Spleen (tissue), 11 donors: Measurements from ENCODE around the gene MYRF. TPM values are rescaled to one million over a fixed set of nuclear protein-coding genes. Genes with fewer than 3 reads are reported as not detected.

ENCODE experiments used
- DNase-seq: peaks from one replicate; pipeline ENCODE4 v3.0.0-alpha.2; 2020
- H3K27ac ChIP-seq, 8 donors: fragments of 200-600 bp; sonication (generic) in 7 of 8; 1 replicate in 4 of 8; 2 replicates in 4 of 8; pipeline versions ENCODE4 v1.5.0 to v1.8.0; 2016 to 2021; ENCODE audit warnings: inconsistent platforms in 4 of 8, mild to moderate bottlenecking in 4 of 8, moderate library complexity in 1 of 8
- H3K27me3 ChIP-seq, 7 donors: fragments of 200-600 bp; sonication (generic) in 6 of 7; replicated peaks in 1 of 7; 1 replicate in 4 of 7; 2 replicates in 3 of 7; pipeline versions ENCODE4 v1.5.0 to v1.8.0; 2016 to 2021; ENCODE audit warnings: inconsistent platforms in 3 of 7, mild to moderate bottlenecking in 1 of 7
- H3K36me3 ChIP-seq, 6 donors: fragments of 200-600 bp; sonication (generic) in 5 of 6; 1 replicate in 4 of 6; 2 replicates in 2 of 6; pipeline versions ENCODE4 v1.5.0 to v1.8.0; 2016 to 2021; ENCODE audit warnings: inconsistent platforms in 2 of 6
- H3K4me1 ChIP-seq, 6 donors: fragments of 200-600 bp; sonication (generic) in 5 of 6; 1 replicate in 3 of 6; 2 replicates in 3 of 6; pipeline versions ENCODE4 v1.5.0 to v1.8.0; 2016 to 2021; ENCODE audit warnings: inconsistent platforms in 3 of 6
- H3K4me3 ChIP-seq, 8 donors: fragments of 200-600 bp; sonication (generic) in 7 of 8; 1 replicate in 4 of 8; 2 replicates in 4 of 8; pipeline versions ENCODE4 v1.5.0 to v1.8.0; 2016 to 2021; ENCODE audit warnings: inconsistent platforms in 4 of 8, mild to moderate bottlenecking in 4 of 8, moderate library complexity in 2 of 8
- H3K9me3 ChIP-seq, 8 donors: fragments of 200-600 bp; sonication (generic) in 7 of 8; 1 replicate in 4 of 8; 2 replicates in 4 of 8; pipeline versions ENCODE4 v1.5.0 to v1.8.0; 2016 to 2021; ENCODE audit warnings: inconsistent platforms in 4 of 8
- CTCF ChIP-seq, 11 experiments: fragments of 200-600 bp in 7 of 11; fragments of 450-650 bp in 4 of 11; sonication (generic) in 4 of 11; IDR thresholded peaks in 8 of 11; conservative IDR thresholded peaks in 3 of 11; 1 replicate in 7 of 11; 2 replicates in 4 of 11; pipeline versions ENCODE4 v1.4.0 to v1.8.0; 2016 to 2021; ENCODE audit warnings: antibody characterized with exemption in 11 of 11, inconsistent platforms in 4 of 11, mild to moderate bottlenecking in 1 of 11
- POLR2A ChIP-seq, 3 donors: fragments of 450-650 bp; IDR thresholded peaks; one replicate each; pipeline ENCODE4 v1.5.1; 2017; ENCODE audit warnings: antibody characterized with exemption in 3 of 3, mild to moderate bottlenecking in 1 of 3
- POLR2AphosphoS5 ChIP-seq, 3 donors: sonication (generic); formaldehyde crosslinking; IDR thresholded peaks; one replicate each; pipeline ENCODE4 v1.5.1; 2017; ENCODE audit warnings: antibody characterized with exemption in 3 of 3
- WGBS, 5 donors: extraction: QIAGEN DNeasy Blood & Tissue Kit in 3 of 5; methylation state at CpG; one replicate each; pipeline versions ENCODE4 v1.1.5 to v1.1.7; 2013 to 2018; 5-methylcytosine and 5-hydroxymethylcytosine counted together
- intact Hi-C: fragments of 100-400 bp; cut with DNase I; formaldehyde crosslinking; loops from one replicate; pipeline ENCODE4 v1.15.0; 2023; ENCODE audit warnings: low total_unique reads
- polyA plus RNA-seq, 3 donors: library from polyadenylated mRNA; stranded (reverse); fragments of 200-250 nt; gene quantifications; one replicate each; pipeline ENCODE4 v1.2.1, GENCODE V29; 2013
- total RNA-seq, 7 donors: library from RNA; depleted of rRNA in 3 of 7; stranded (reverse); fragments of >200 nt in 3 of 7; fragmentation: NEBNext Ultra II Directional in 4 of 7; extraction: Animal tissue kit (Norgen Biotek cat#: 25700) in 4 of 7; gene quantifications; one replicate each; pipeline versions ENCODE4 v1.1.0 to v1.2.1, GENCODE V29; 2016 to 2021
- donor health status: healthy with polysubstance abuse.
- donor health status: DM: no; HTN: no; CAD: no; lungs with moderate emphysema.
- donor health status: DM: no; HTN: no; CAD: no.
- donor health status: Bipolar disorder and iron deficiency.
- donor health status: healthy.
- donor health status: DM: no; HTN: no; CAD: no.
- donor health status: DM: yes; HTN: yes; CAD: no.

MYRF gene
- total and polyA plus RNA-seq, 10 donors = 0.15 to 1.5 (median 0.55) TPM

- TF ChIP-seq CTCF (IDR thresholded peaks at IDR 0.05 in 8 of 11, conservative IDR thresholded peaks at IDR 0.05 in 3 of 11) (no peak), POLR2A (IDR thresholded peaks at IDR 0.05) (no peak), POLR2AphosphoS5 (IDR thresholded peaks at IDR 0.05) (no peak)
- Histone ChIP-seq H3K27me3 (peaks cover 0 to 28% (median 5%) of the 10 kb centered on the region in 7 donors), H3K27ac (no peak overlapping the region), H3K36me3 (peaks cover 0 to 56% (median 8%) of the 10 kb centered on the region in 6 donors), H3K4me3 (no peak overlapping the region), H3K4me1 (peaks cover 0 to 26% (median 19%) of the 10 kb centered on the region in 6 donors), H3K9me3 (no peaks in the 10 kb centered on the region)
- 91 to 98% (median 92%) methylated on average over 5 of the region's 5 CpGs for WGBS, 5 donors
- DNase-seq = peak; percentile 22
- intact Hi-C loops = no loop called here
Measured at GRCh38 chr11:61811831-61812230, 59.4 kb downstream of the MYRF start.

- peaks cover 0 to 34% (median 8%) of the 10 kb centered on the region in 7 donors for H3K27me3 ChIP-seq
- no peak overlapping the region for H3K27ac ChIP-seq
- H3K9me3 ChIP-seq = no peaks in the 10 kb centered on the region
- no peak for TF ChIP-seq CTCF (IDR thresholded peaks at IDR 0.05 in 8 of 11, conservative IDR thresholded peaks at IDR 0.05 in 3 of 11)
- TF ChIP-seq POLR2AphosphoS5 (IDR thresholded peaks at IDR 0.05) = no peak
- no peak for TF ChIP-seq POLR2A (IDR thresholded peaks at IDR 0.05)
- H3K4me1 ChIP-seq = peaks cover 3 to 37% (median 26%) of the 10 kb centered on the region in 6 donors
- H3K4me3 ChIP-seq = no peak overlapping the region
- H3K36me3 ChIP-seq = peaks cover 0 to 47% (median 8%) of the 10 kb centered on the region in 6 donors
- WGBS, 5 donors = 89 to 98% (median 94%) methylated on average over 4 of the region's 4 CpGs
- peak; percentile 41 for DNase-seq
- intact Hi-C loops = no loop called here
Measured at GRCh38 chr11:61812736-61813411, 60.4 kb downstream of the MYRF start.

- intact Hi-C loops = no loop called here
- no peaks in the 10 kb centered on the region for H3K9me3 ChIP-seq
- peaks cover 0 to 32% (median 4%) of the 10 kb centered on the region in 6 donors for H3K36me3 ChIP-seq
- TF ChIP-seq CTCF (IDR thresholded peaks at IDR 0.05 in 8 of 11, conservative IDR thresholded peaks at IDR 0.05 in 3 of 11) (no peak), POLR2A (IDR thresholded peaks at IDR 0.05) (no peak), POLR2AphosphoS5 (IDR thresholded peaks at IDR 0.05) (no peak)
- peaks cover 3 to 39% (median 26%) of the 10 kb centered on the region in 6 donors for H3K4me1 ChIP-seq
- H3K4me3 ChIP-seq = peak overlapping the region; percentile 56 to 85 (median 70)
- peaks cover 0 to 34% (median 8%) of the 10 kb centered on the region in 7 donors for H3K27me3 ChIP-seq
- no peak for DNase-seq
- peak overlapping the region; percentile 77 to 95 (median 92) for H3K27ac ChIP-seq
- WGBS, 5 donors = 74 to 78% (median 77%) methylated on average over 16 of the region's 16 CpGs
Measured at GRCh38 chr11:61814247-61814957, 62.0 kb downstream of the MYRF start.
